PC-3 (cell line): ENCODE measurements around the gene ACOXL. TPM values are rescaled to one million over a fixed set of nuclear protein-coding genes. Genes with fewer than 3 reads are reported as not detected.

Experiments used
- ATAC-seq: fragments of 200-7000 bp; cut with Tn5 transposase; 2 replicates; pipeline ENCODE4 v1.9.1; 2020; ENCODE audit warnings: mild to moderate bottlenecking, moderate library complexity
- BruUV-seq: library from RNA; stranded (reverse); fragments of 400-500 nt; replicated peaks from 2 replicates; lab custom pipeline; 2021; lab: Mats Ljungman, UMichigan
- CTCF ChIA-PET: fragments of 300-600 bp; sonication (Branson Sonifier 250); formaldehyde crosslinking; loops from one replicate; lab custom pipeline; 2022; ENCODE audit warnings: antibody characterized with exemption; lab: Charles Lee
- POLR2A ChIA-PET: fragments of 300-600 bp; sonication (Branson Sonifier 250); formaldehyde crosslinking; loops from one replicate; lab custom pipeline; 2022; ENCODE audit warnings: antibody characterized with exemption; ENCODE audit not compliant: unreplicated experiment; lab: Charles Lee
- DNase-seq: peaks from one replicate; pipeline ENCODE4 v3.0.0-alpha.2; 2015
- H2AFZ ChIP-seq: fragments of 300-600 bp; sonication (generic); 2 replicates; pipeline ENCODE4 v1.6.0; 2016; ENCODE audit warnings: antibody characterized with exemption, low read length
- H3F3A ChIP-seq: fragments of 300-600 bp; sonication (generic); one replicate; pipeline ENCODE4 v1.6.0; 2017; ENCODE audit warnings: antibody characterized with exemption, low read length, control low read depth, mild to moderate bottlenecking; ENCODE audit not compliant: unreplicated experiment
- H3K27ac ChIP-seq: fragments of 300-600 bp; sonication (generic); 2 replicates; pipeline ENCODE4 v1.5.1; 2016; ENCODE audit warnings: mild to moderate bottlenecking, low read length
- H3K27me3 ChIP-seq: fragments of 300-600 bp; sonication (generic); 2 replicates; pipeline ENCODE4 v1.6.1; 2016; ENCODE audit warnings: low read length, mixed read lengths
- H3K36me3 ChIP-seq: fragments of 300-600 bp; sonication (generic); 2 replicates; pipeline ENCODE4 v1.6.1; 2016; ENCODE audit warnings: low read depth, mixed run types, low read length, mixed read lengths
- H3K4me1 ChIP-seq: fragments of 300-600 bp; sonication (generic); 2 replicates; pipeline ENCODE4 v1.5.1; 2016; ENCODE audit warnings: low read length; ENCODE audit not compliant: insufficient read depth
- H3K4me2 ChIP-seq: fragments of 300-600 bp; sonication (generic); 2 replicates; pipeline ENCODE4 v1.6.0; 2016; ENCODE audit warnings: low read length
- H3K4me3 ChIP-seq: fragments of 300-600 bp; sonication (generic); 2 replicates; pipeline ENCODE4 v1.5.1; 2016; ENCODE audit warnings: mild to moderate bottlenecking, low read length, mixed read lengths
- H3K79me2 ChIP-seq: fragments of 300-600 bp; sonication (generic); 2 replicates; pipeline ENCODE4 v1.6.1; 2017; ENCODE audit warnings: low read length, mixed read lengths
- H3K9ac ChIP-seq: fragments of 300-600 bp; sonication (generic); 2 replicates; pipeline ENCODE4 v1.6.0; 2016; ENCODE audit warnings: mild to moderate bottlenecking, low read length
- H3K9me2 ChIP-seq: fragments of 300-600 bp; sonication (generic); replicated peaks from 2 replicates; pipeline ENCODE4 v1.6.1; 2016; ENCODE audit warnings: mixed run types, low read length, mixed read lengths
- H3K9me3 ChIP-seq: fragments of 300-600 bp; sonication (generic); 2 replicates; pipeline ENCODE4 v1.6.1; 2016; ENCODE audit warnings: low read length, mixed read lengths
- H4K20me1 ChIP-seq: fragments of 300-600 bp; sonication (generic); 2 replicates; pipeline ENCODE4 v1.6.1; 2016; ENCODE audit warnings: low read length, mixed read lengths
- CTCF ChIP-seq: fragments of 300-600 bp; sonication (generic); conservative IDR thresholded peaks from 2 replicates; pipeline ENCODE4 v1.5.1; 2017; ENCODE audit warnings: antibody characterized with exemption, low read depth, mild to moderate bottlenecking, low read length
- EZH2 ChIP-seq: fragments of 300-600 bp; sonication (generic); IDR thresholded peaks from one replicate; pipeline ENCODE4 v1.6.1; 2017; ENCODE audit warnings: antibody characterized with exemption, mild to moderate bottlenecking, low read length; ENCODE audit not compliant: unreplicated experiment
- EZH2phosphoT487 ChIP-seq: fragments of 300-600 bp; sonication (generic); IDR thresholded peaks from 2 replicates; pipeline ENCODE4 v1.6.1; 2018; ENCODE audit warnings: mild to moderate bottlenecking, antibody characterized with exemption, low read length, borderline replicate concordance
- intact Hi-C: fragments of 100-400 bp; cut with micrococcal nuclease; formaldehyde crosslinking; loops from 2 replicates; pipeline ENCODE4 v1.9.0; 2023
- total RNA-seq: library from RNA; depleted of rRNA; stranded (reverse); fragments of >200 nt; gene quantifications from 2 replicates; pipeline ENCODE4 v1.2.3, GENCODE V29; 2014

Gene ACOXL
- total RNA-seq, 1 experiment from 2014 or later, result 16.3 TPM

- H3K9me3 ChIP-seq, result peaks cover 4% of the 10 kb centered on the region; the same call in 1 of the 2 replicates
- TF ChIP-seq EZH2phosphoT487 (no peak), EZH2 (no peak), CTCF (no peak)
- no peak overlapping the region for H3K27ac ChIP-seq
- H3K4me3 ChIP-seq, result no peak overlapping the region
- no peaks in the 10 kb centered on the region for H3K4me1 ChIP-seq
- no peak overlapping the region for H2AFZ ChIP-seq
- no peaks in the 10 kb centered on the region for H3K79me2 ChIP-seq
- peaks cover 4% of the 10 kb centered on the region; the same call in 1 of the 2 replicates for H3K36me3 ChIP-seq
- ChIA-PET POLR2A (no interaction called here), CTCF (no interaction called here)
- H3K4me2 ChIP-seq, result no peak overlapping the region
- intact Hi-C loops, result no loop called here
- no peaks in the 10 kb centered on the region for H3K27me3 ChIP-seq
- ATAC-seq (no peak), DNase-seq (no peak)
- no peaks in the 10 kb centered on the region for H4K20me1 ChIP-seq
- no peaks in the 10 kb centered on the region for H3F3A ChIP-seq
- BruUV-seq, result no TSS peak
- no peaks in the 10 kb centered on the region for H3K9me2 ChIP-seq
- no peak overlapping the region for H3K9ac ChIP-seq
Measured at GRCh38 chr2:111058264-111058663, 325.9 kb downstream of the ACOXL start.

- BruUV-seq, result no TSS peak
- H3K9me2 ChIP-seq, result no peaks in the 10 kb centered on the region
- DNase-seq (no peak), ATAC-seq (no peak)
- H3K27me3 ChIP-seq, result no peaks in the 10 kb centered on the region
- no peaks in the 10 kb centered on the region for H3F3A ChIP-seq
- H3K4me1 ChIP-seq, result no peaks in the 10 kb centered on the region
- POLR2A ChIA-PET, result interaction anchor here (0.6 kb wide), 1 partner anchor 40 kb away, joined by 3 read pairs; no protein-coding TSS in a partner anchor
- intact Hi-C loops, result no loop called here
- no peak overlapping the region for H3K9ac ChIP-seq
- H3K4me2 ChIP-seq, result no peak overlapping the region
- H2AFZ ChIP-seq, result no peak overlapping the region
- no peak overlapping the region for H3K4me3 ChIP-seq
- H3K9me3 ChIP-seq, result peaks cover 4% of the 10 kb centered on the region; the same call in 1 of the 2 replicates
- peaks cover 4% of the 10 kb centered on the region; the same call in 1 of the 2 replicates for H3K36me3 ChIP-seq
- H3K27ac ChIP-seq, result no peak overlapping the region
- CTCF ChIA-PET, result no interaction called here
- H4K20me1 ChIP-seq, result no peaks in the 10 kb centered on the region
- no peaks in the 10 kb centered on the region for H3K79me2 ChIP-seq
- TF ChIP-seq CTCF (no peak), EZH2 (no peak), EZH2phosphoT487 (no peak)
Measured at GRCh38 chr2:111061191-111061590, 328.8 kb downstream of the ACOXL start.

GRCh38 chr2:111062417-111062816 lies 330.0 kb downstream of the ACOXL start:
- no TSS peak for BruUV-seq
- CTCF ChIA-PET, result no interaction called here

More at GRCh38 chr2:111062417-111062816, 330.0 kb downstream of the ACOXL start:
- Histone ChIP-seq H3K4me1 (no peaks in the 10 kb centered on the region), H3K9me2 (no peaks in the 10 kb centered on the region), H3K9me3 (peaks cover 4% of the 10 kb centered on the region; the same call in 1 of the 2 replicates), H3K4me2 (no peak overlapping the region), H3K27ac (no peak overlapping the region), H3K36me3 (peaks cover 4% of the 10 kb centered on the region; the same call in 1 of the 2 replicates), H3K27me3 (no peaks in the 10 kb centered on the region), H4K20me1 (no peaks in the 10 kb centered on the region), H3K79me2 (no peaks in the 10 kb centered on the region), H3K9ac (no peak overlapping the region), H3F3A (no peaks in the 10 kb centered on the region), H2AFZ (no peak overlapping the region), H3K4me3 (no peak overlapping the region)
- POLR2A ChIA-PET, result no interaction called here
- intact Hi-C loops, result no loop called here
- ATAC-seq, result no peak
- no peak for DNase-seq
- TF ChIP-seq EZH2phosphoT487 (no peak), EZH2 (no peak), CTCF (no peak)
